BE2C (cell line): ENCODE results near the gene SCPEP1.
"Not testable (repeated sequence)": the region's sequence is repeated elsewhere in the genome, so short reads cannot be mapped to it uniquely, and the experiment has no call there.

Experiments
- DNase-seq: peaks from one replicate; pipeline ENCODE4 v3.0.0-alpha.2; 2020
- H3K27me3 ChIP-seq: fragments of 250-450 bp; sonication (Bioruptor Pico); 2 replicates; pipeline ENCODE4 v1.5.1; 2020; ENCODE audit warnings: mild to moderate bottlenecking
- H3K36me3 ChIP-seq: fragments of 250-450 bp; sonication (Bioruptor Pico); 2 replicates; pipeline ENCODE4 v1.5.1; 2020; ENCODE audit warnings: mild to moderate bottlenecking
- H3K4me1 ChIP-seq: fragments of 250-450 bp; sonication (Bioruptor Pico); 2 replicates; pipeline ENCODE4 v1.5.1; 2020
- H3K4me3 ChIP-seq: 2 replicates; pipeline ENCODE4 v1.5.1; 2011; ENCODE audit warnings: low read depth, low read length
- H3K9me3 ChIP-seq: fragments of 250-450 bp; sonication (Bioruptor Pico); 2 replicates; pipeline ENCODE4 v1.5.1; 2020
- TF ChIP-seq, protein P1 (sequence below): IDR thresholded peaks from 2 replicates; pipeline ENCODE4 v1.5.1; 2012; ENCODE audit warnings: mild to moderate bottlenecking, low read depth, low read length

SCPEP1 gene

GRCh38 chr17:56979091-56979480 lies 1.2 kb downstream of the SCPEP1 start:
- Histone ChIP-seq H3K4me3 (peak overlapping the region; percentile 79), H3K4me1 (no peaks in the 10 kb centered on the region), H3K36me3 (no peaks in the 10 kb centered on the region), H3K27me3 (no peaks in the 10 kb centered on the region), H3K9me3 (no peaks in the 10 kb centered on the region)
- TF ChIP-seq, protein P1, sequence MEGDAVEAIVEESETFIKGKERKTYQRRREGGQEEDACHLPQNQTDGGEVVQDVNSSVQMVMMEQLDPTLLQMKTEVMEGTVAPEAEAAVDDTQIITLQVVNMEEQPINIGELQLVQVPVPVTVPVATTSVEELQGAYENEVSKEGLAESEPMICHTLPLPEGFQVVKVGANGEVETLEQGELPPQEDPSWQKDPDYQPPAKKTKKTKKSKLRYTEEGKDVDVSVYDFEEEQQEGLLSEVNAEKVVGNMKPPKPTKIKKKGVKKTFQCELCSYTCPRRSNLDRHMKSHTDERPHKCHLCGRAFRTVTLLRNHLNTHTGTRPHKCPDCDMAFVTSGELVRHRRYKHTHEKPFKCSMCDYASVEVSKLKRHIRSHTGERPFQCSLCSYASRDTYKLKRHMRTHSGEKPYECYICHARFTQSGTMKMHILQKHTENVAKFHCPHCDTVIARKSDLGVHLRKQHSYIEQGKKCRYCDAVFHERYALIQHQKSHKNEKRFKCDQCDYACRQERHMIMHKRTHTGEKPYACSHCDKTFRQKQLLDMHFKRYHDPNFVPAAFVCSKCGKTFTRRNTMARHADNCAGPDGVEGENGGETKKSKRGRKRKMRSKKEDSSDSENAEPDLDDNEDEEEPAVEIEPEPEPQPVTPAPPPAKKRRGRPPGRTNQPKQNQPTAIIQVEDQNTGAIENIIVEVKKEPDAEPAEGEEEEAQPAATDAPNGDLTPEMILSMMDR: no peak
- DNase-seq: no peak

- DNase-seq, H3K4me3 ChIP-seq, H3K9me3 ChIP-seq: not testable (repeated sequence)
Measured at GRCh38 chr17:56980526-56980925, 2.6 kb downstream of the SCPEP1 start.

DNA sequence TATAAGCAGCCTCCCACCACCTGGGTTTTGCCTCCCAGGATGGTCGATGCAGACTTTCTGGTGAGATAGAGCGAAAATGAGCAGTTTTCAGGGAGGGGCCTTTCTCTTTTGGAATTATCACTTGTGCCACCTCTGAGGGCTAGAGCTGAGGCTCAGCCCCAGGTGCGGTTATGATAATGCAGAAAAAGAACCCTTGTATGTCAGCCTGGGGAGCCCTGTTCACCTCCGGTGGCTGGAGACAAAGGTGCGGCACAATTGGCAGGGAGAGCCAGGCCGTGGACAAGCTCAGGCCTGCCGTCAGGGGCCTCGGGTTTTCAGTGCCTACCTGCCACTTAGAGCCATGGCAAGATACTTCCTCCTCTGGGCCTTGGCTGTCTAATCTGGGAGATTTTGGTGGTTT lies 4.4 kb downstream of the SCPEP1 start:
- H3K36me3 ChIP-seq: peaks cover 3% of the 10 kb centered on the region; the same call in 1 of the 2 replicates
- no peak for DNase-seq
- no peaks in the 10 kb centered on the region for H3K9me3 ChIP-seq
- H3K4me3 ChIP-seq: no peak overlapping the region
- TF ChIP-seq, protein P1: no peak
- H3K27me3 ChIP-seq: no peaks in the 10 kb centered on the region
- H3K4me1 ChIP-seq: no peaks in the 10 kb centered on the region

More at GRCh38 chr17:56980526-56980925, 2.6 kb downstream of the SCPEP1 start:
- H3K36me3 ChIP-seq, H3K27me3 ChIP-seq, H3K4me1 ChIP-seq: not testable (repeated sequence)

- Histone ChIP-seq H3K27me3 (no peaks in the 10 kb centered on the region), H3K4me1 (no peaks in the 10 kb centered on the region), H3K36me3 (peaks cover 10% of the 10 kb centered on the region), H3K9me3 (no peaks in the 10 kb centered on the region), H3K4me3 (no peak overlapping the region)
- TF ChIP-seq, protein P1: no peak
- no peak for DNase-seq
Measured at GRCh38 chr17:56983366-56983765, 5.4 kb downstream of the SCPEP1 start.

- Histone ChIP-seq H3K4me1 (no peaks in the 10 kb centered on the region), H3K27me3 (no peaks in the 10 kb centered on the region), H3K9me3 (no peaks in the 10 kb centered on the region), H3K36me3 (peaks cover 17% of the 10 kb centered on the region), H3K4me3 (no peak overlapping the region)
- no peak for DNase-seq
- TF ChIP-seq, protein P1: no peak
Measured at GRCh38 chr17:56985371-56986162, 7.6 kb downstream of the SCPEP1 start.

DNA sequence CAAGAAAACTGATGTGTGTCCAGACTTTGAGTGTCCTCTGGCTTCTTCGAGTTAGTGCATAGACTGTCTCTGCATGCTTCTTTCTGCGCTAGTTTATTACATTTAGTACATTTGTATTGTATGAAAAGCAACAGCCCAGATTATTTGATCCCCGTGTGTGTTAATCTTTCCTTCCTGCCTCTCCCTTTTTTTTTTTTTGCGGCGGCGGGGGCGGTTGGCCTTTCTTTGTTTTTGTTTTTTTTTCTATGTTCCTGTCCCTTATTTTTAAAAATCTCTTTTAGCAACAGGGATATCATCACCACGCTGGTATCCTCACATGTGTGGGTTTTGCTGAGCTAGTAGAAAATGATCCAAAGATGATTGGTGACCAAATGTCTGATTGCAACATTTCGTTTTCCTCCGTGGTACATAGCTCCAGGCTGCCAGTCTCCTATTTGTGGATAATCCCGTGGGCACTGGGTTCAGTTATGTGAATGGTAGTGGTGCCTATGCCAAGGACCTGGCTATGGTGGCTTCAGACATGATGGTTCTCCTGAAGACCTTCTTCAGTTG lies 9.4 kb downstream of the SCPEP1 start:
- TF ChIP-seq, protein P1: no peak

More for the DNA sequence above, 9.4 kb downstream of the SCPEP1 start:
- no peaks in the 10 kb centered on the region for H3K27me3 ChIP-seq
- no peak overlapping the region for H3K4me3 ChIP-seq
- H3K9me3 ChIP-seq: no peaks in the 10 kb centered on the region
- DNase-seq: no peak
- H3K4me1 ChIP-seq: no peaks in the 10 kb centered on the region; the same call in 1 of the 2 replicates
- H3K36me3 ChIP-seq: peaks cover 22% of the 10 kb centered on the region
